DMS79 (cell line): Measurements from ENCODE around the gene RNF151.
"Not testable (repeated sequence)": the region's sequence is repeated elsewhere in the genome, so short reads cannot be mapped to it uniquely, and the experiment has no call there.

Source experiments
- DNase-seq: peaks from one replicate; lab custom pipeline; 2025; lab: John Stamatoyannopoulos, UW

The RNF151 gene

GRCh38 chr16:1938910-1939309 lies 27.7 kb upstream of the RNF151 start:
- no peak for DNase-seq

- not testable (repeated sequence) for DNase-seq
Observed at GRCh38 chr16:1939833-1940232, 26.8 kb upstream of the RNF151 start.

- no peak for DNase-seq
Observed at GRCh38 chr16:1940273-1941161, 26.1 kb upstream of the RNF151 start.

- no peak for DNase-seq
Observed at GRCh38 chr16:1941162-1942046, 25.3 kb upstream of the RNF151 start.

- no peak for DNase-seq
Observed at GRCh38 chr16:1942047-1942809, 24.4 kb upstream of the RNF151 start.

- peak; percentile 75 for DNase-seq
Observed at GRCh38 chr16:1942810-1943726, 23.6 kb upstream of the RNF151 start, which contains the start of gene MSRB1. Gene MSRB1, minus strand, starts transcription at chr16:1943199. Its CDS starts 43 bp downstream, at chr16:1943156.

GRCh38 chr16:1944612-1945199 lies 21.9 kb upstream of the RNF151 start:
- DNase-seq: no peak

GRCh38 chr16:1945559-1946391 lies 20.9 kb upstream of the RNF151 start:
- no peak for DNase-seq

- DNase-seq: no peak
Observed at GRCh38 chr16:1946495-1947368, 19.9 kb upstream of the RNF151 start.

- no peak for DNase-seq
Observed at GRCh38 chr16:1947369-1947670, 19.3 kb upstream of the RNF151 start.

- DNase-seq: no peak
Observed at GRCh38 chr16:1949507-1949906, 17.1 kb upstream of the RNF151 start.

- DNase-seq: no peak
Observed at GRCh38 chr16:1950047-1950446, 16.6 kb upstream of the RNF151 start.

- no peak for DNase-seq
Observed at GRCh38 chr16:1950559-1950958, 16.1 kb upstream of the RNF151 start.

- no peak for DNase-seq
Observed at GRCh38 chr16:1953734-1954133, 12.9 kb upstream of the RNF151 start.

- DNase-seq: not testable (repeated sequence)
Observed at GRCh38 chr16:1957434-1958142, 9.1 kb upstream of the RNF151 start.

GRCh38 chr16:1958143-1958491 lies 8.5 kb upstream of the RNF151 start:
- DNase-seq: not testable (repeated sequence)

GRCh38 chr16:1958715-1959268 lies 7.9 kb upstream of the RNF151 start:
- no peak for DNase-seq
